Activated CD8-positive, alpha-beta T cell treated with anti-CD3 and anti-CD28 coated beads for 36 hours (primary cell): ENCODE data around the gene SIDT1. TPM values are rescaled to one million over a fixed set of nuclear protein-coding genes. Genes with fewer than 3 reads are reported as not detected.

Experiments
- ATAC-seq: fragments of 200-7000 bp; cut with Tn5 transposase; one replicate; pipeline ENCODE4 v1.10.0; 2021; ENCODE audit warnings: mild to moderate bottlenecking, moderate library complexity
- CTCF ChIA-PET: fragments of 350-600 bp; sonication (Branson Sonifier 250); formaldehyde crosslinking; loops from one replicate; lab custom pipeline; 2021; ENCODE audit warnings: antibody characterized with exemption; lab: Charles Lee
- POLR2A ChIA-PET: fragments of 350-600 bp; sonication (Branson Sonifier 250); formaldehyde crosslinking; loops from one replicate; lab custom pipeline; 2021; ENCODE audit warnings: antibody characterized with exemption; lab: Charles Lee
- DNase-seq: peaks from one replicate; pipeline ENCODE4 v3.0.0-alpha.2; 2020
- H3K27ac Mint-ChIP-seq: one replicate; pipeline ENCODE4 v1.8.0; 2021; ENCODE audit warnings: mild to moderate bottlenecking, mixed read lengths
- H3K27me3 Mint-ChIP-seq: one replicate; pipeline ENCODE4 v1.8.0; 2021; ENCODE audit warnings: mixed read lengths
- H3K36me3 Mint-ChIP-seq: one replicate; pipeline ENCODE4 v1.8.0; 2021; ENCODE audit warnings: low read depth, mixed read lengths
- H3K4me1 Mint-ChIP-seq: one replicate; pipeline ENCODE4 v1.8.0; 2021; ENCODE audit warnings: low read depth, mixed read lengths
- H3K4me3 Mint-ChIP-seq: one replicate; pipeline ENCODE4 v1.8.0; 2021; ENCODE audit warnings: mild to moderate bottlenecking, moderate library complexity, mixed read lengths
- H3K9me3 Mint-ChIP-seq: one replicate; pipeline ENCODE4 v1.8.0; 2021; ENCODE audit warnings: mixed read lengths
- intact Hi-C: fragments of 100-400 bp; cut with micrococcal nuclease; formaldehyde crosslinking; loops from one replicate; pipeline ENCODE4 v1.10.0; 2022
- total RNA-seq, 2 experiments: library from RNA; stranded (reverse); gene quantifications; one replicate each; pipeline ENCODE4 v1.2.3, GENCODE V29; 2021
- TF ChIP-seq, protein P1 (sequence below): fragments of 200-600 bp; IDR thresholded peaks from one replicate; pipeline ENCODE4 v1.8.0; 2022; ENCODE audit warnings: antibody characterized with exemption, mild to moderate bottlenecking

Gene SIDT1
- total RNA-seq, 2 experiments from 2014 or later: 21.0 to 24.0 TPM

- ATAC-seq (no peak), DNase-seq (no peak)
- Mint-ChIP-seq H3K4me3 (no peak overlapping the region), H3K36me3 (peaks cover 29% of the 10 kb centered on the region), H3K4me1 (no peaks in the 10 kb centered on the region), H3K27me3 (no peaks in the 10 kb centered on the region), H3K9me3 (no peaks in the 10 kb centered on the region), H3K27ac (no peak overlapping the region)
- ChIA-PET POLR2A (no interaction called here), CTCF (no interaction called here)
- TF ChIP-seq, protein P1, sequence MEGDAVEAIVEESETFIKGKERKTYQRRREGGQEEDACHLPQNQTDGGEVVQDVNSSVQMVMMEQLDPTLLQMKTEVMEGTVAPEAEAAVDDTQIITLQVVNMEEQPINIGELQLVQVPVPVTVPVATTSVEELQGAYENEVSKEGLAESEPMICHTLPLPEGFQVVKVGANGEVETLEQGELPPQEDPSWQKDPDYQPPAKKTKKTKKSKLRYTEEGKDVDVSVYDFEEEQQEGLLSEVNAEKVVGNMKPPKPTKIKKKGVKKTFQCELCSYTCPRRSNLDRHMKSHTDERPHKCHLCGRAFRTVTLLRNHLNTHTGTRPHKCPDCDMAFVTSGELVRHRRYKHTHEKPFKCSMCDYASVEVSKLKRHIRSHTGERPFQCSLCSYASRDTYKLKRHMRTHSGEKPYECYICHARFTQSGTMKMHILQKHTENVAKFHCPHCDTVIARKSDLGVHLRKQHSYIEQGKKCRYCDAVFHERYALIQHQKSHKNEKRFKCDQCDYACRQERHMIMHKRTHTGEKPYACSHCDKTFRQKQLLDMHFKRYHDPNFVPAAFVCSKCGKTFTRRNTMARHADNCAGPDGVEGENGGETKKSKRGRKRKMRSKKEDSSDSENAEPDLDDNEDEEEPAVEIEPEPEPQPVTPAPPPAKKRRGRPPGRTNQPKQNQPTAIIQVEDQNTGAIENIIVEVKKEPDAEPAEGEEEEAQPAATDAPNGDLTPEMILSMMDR: no peak
- intact Hi-C loops: no loop called here
These were observed 122.5 kb downstream of the SIDT1 start for GRCh38 chr3:113654851-113655250.

DNA sequence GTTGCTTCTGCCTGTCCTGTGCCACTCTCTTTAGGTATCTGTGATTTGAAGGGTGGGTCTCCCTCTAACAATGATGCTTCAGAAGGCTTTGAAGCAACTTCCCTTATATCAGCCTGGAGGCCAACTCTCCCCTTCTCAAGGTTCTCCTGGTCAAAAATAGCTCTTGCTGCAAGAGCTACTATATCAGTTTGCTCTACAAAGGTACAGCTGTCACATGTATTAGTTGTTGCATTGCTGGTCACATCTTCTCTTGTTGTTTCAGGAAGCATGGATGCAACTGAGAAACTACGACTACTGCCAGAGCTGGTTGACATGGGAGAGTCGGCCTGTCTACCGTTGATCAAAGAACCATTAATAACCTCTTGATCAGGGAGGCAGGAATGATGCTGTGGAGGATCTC is 125.8 kb downstream of the SIDT1 start:
- intact Hi-C loops: no loop called here
- Mint-ChIP-seq H3K36me3 (peaks cover 40% of the 10 kb centered on the region), H3K27ac (no peak overlapping the region), H3K4me3 (no peak overlapping the region), H3K27me3 (no peaks in the 10 kb centered on the region), H3K4me1 (no peaks in the 10 kb centered on the region), H3K9me3 (no peaks in the 10 kb centered on the region)
- CTCF ChIA-PET: no interaction called here
- DNase-seq (no peak), ATAC-seq (no peak)
- TF ChIP-seq, protein P1: no peak
- POLR2A ChIA-PET: no interaction called here

DNA sequence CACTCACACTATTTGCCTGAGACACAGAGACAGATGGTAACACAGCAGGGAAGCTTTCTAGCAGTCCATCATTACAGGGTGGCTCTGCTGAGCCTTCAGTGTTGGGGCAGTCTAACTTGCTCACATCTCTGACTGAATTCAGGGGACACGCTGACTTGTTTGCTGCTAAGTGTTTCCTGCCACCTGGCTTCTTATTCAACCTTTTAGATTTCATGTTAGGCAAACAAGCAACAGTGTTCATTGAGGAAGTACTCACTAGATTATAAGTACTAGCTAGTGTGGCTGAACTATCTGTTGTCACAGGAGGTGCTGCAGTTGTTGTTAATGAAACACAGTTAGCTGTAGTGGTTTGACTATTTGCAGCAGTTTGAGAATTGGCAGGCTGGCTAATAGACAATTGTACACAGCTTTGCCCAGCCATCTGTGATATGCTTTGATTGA is 126.8 kb downstream of the SIDT1 start:
- H3K9me3 Mint-ChIP-seq: no peaks in the 10 kb centered on the region
- DNase-seq (no peak), ATAC-seq (no peak)
- intact Hi-C loops: no loop called here
- no peak overlapping the region for H3K4me3 Mint-ChIP-seq
- no peak overlapping the region for H3K27ac Mint-ChIP-seq
- ChIA-PET POLR2A (no interaction called here), CTCF (no interaction called here)
- TF ChIP-seq, protein P1: no peak
- H3K36me3 Mint-ChIP-seq: peaks cover 40% of the 10 kb centered on the region
- H3K27me3 Mint-ChIP-seq: no peaks in the 10 kb centered on the region
- H3K4me1 Mint-ChIP-seq: no peaks in the 10 kb centered on the region

DNA sequence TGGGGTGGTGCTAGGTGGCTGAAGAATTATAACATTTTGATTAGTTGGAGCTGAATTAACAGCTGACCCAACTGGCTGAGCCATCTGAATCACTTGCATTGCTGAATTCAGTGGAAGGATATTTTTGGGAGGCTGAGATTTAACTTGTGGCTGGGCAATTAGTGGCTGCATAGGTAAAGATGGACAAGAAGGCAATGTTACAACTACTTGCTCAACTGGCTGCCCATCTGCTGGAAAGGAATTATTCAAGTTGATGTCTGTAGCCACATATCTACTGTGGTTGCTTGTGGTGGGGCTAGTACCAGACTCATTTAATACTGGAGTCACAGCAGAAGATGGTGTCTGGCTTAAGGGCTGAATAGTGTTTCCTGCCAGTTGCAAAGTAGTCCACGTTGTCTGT is 127.6 kb downstream of the SIDT1 start:
- DNase-seq (no peak), ATAC-seq (no peak)
- no peaks in the 10 kb centered on the region for H3K27me3 Mint-ChIP-seq
- POLR2A ChIA-PET: no interaction called here
- TF ChIP-seq, protein P1: no peak
- H3K36me3 Mint-ChIP-seq: peaks cover 42% of the 10 kb centered on the region
- H3K4me3 Mint-ChIP-seq: no peak overlapping the region
- no peaks in the 10 kb centered on the region for H3K4me1 Mint-ChIP-seq
- intact Hi-C loops: no loop called here
- no peaks in the 10 kb centered on the region for H3K9me3 Mint-ChIP-seq
- no peak overlapping the region for H3K27ac Mint-ChIP-seq
- CTCF ChIA-PET: no interaction called here

DNA sequence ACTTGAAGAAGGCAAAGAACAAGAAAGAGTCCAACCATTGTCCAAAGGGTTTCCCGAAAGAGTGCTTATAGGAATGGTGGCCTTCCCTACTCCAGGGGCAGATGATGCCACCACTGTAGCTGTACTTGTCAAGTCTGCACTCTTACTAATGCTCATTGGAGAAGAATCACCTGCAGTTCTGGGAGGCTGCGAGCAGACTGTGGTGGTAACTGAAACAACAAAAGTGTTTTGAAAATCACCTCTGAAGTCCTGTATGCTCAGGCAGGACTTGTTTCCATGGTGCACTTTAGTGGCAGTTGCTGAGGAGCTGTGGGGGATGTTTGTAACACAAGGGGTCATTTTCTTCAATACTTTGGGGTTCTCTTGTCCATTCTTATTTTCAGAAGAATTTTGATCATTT is 128.1 kb downstream of the SIDT1 start:
- ATAC-seq: no peak
- intact Hi-C loops: no loop called here
- Mint-ChIP-seq H3K9me3 (no peaks in the 10 kb centered on the region), H3K36me3 (peaks cover 44% of the 10 kb centered on the region), H3K4me3 (no peak overlapping the region), H3K27ac (no peak overlapping the region), H3K27me3 (no peaks in the 10 kb centered on the region), H3K4me1 (no peaks in the 10 kb centered on the region)
- no peak for DNase-seq
- ChIA-PET CTCF (interaction anchor here (1.3 kb wide), 1 partner anchor 10 kb away, joined by 3 read pairs; no protein-coding TSS in a partner anchor), POLR2A (no interaction called here)
- TF ChIP-seq, protein P1: no peak
